Gastroesophageal sphincter (tissue), 3 donors: ENCODE measurements around the gene MECR.

ENCODE experiments used
- EP300 ChIP-seq: sonication (generic); formaldehyde crosslinking; IDR thresholded peaks from one replicate; pipeline ENCODE4 v1.6.1; 2017; ENCODE audit warnings: antibody characterized with exemption, mild to moderate bottlenecking
- POLR2AphosphoS5 ChIP-seq: sonication (generic); formaldehyde crosslinking; IDR thresholded peaks from one replicate; pipeline ENCODE4 v1.6.1; 2017; ENCODE audit warnings: antibody characterized with exemption
- TF ChIP-seq, protein P1 (sequence below), 4 experiments: fragments of 200-600 bp in 2 of 4; fragments of 450-650 bp in 2 of 4; sonication (generic) in 1 of 4; IDR thresholded peaks; one replicate each; pipeline ENCODE4 v1.5.1; 2017 to 2019; ENCODE audit warnings: antibody characterized with exemption in 4 of 4, mild to moderate bottlenecking in 2 of 4, moderate library complexity in 2 of 4

GRCh38 chr1:29197993-29198392 lies 32.7 kb downstream of the MECR start:
- TF ChIP-seq, protein P1, sequence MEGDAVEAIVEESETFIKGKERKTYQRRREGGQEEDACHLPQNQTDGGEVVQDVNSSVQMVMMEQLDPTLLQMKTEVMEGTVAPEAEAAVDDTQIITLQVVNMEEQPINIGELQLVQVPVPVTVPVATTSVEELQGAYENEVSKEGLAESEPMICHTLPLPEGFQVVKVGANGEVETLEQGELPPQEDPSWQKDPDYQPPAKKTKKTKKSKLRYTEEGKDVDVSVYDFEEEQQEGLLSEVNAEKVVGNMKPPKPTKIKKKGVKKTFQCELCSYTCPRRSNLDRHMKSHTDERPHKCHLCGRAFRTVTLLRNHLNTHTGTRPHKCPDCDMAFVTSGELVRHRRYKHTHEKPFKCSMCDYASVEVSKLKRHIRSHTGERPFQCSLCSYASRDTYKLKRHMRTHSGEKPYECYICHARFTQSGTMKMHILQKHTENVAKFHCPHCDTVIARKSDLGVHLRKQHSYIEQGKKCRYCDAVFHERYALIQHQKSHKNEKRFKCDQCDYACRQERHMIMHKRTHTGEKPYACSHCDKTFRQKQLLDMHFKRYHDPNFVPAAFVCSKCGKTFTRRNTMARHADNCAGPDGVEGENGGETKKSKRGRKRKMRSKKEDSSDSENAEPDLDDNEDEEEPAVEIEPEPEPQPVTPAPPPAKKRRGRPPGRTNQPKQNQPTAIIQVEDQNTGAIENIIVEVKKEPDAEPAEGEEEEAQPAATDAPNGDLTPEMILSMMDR (IDR thresholded peaks at IDR 0.05), result no peak
- TF ChIP-seq POLR2AphosphoS5, result no peak
- TF ChIP-seq EP300, result no peak
